CD14-positive monocyte (primary cell): Measurements from ENCODE around the gene DAZAP1. TPM values are rescaled to one million over a fixed set of nuclear protein-coding genes. Genes with fewer than 3 reads are reported as not detected.

Source experiments
- DNase-seq, 3 donors: peaks; one replicate each; pipeline ENCODE4 v3.0.0-alpha.2; 2011 to 2022
- H2AFZ ChIP-seq: 2 replicates; pipeline ENCODE4 v1.6.0; 2012; ENCODE audit warnings: mild to moderate bottlenecking, low read depth, low read length, inconsistent platforms; ENCODE audit not compliant: insufficient read depth, poor library complexity, severe bottlenecking
- H3K27ac ChIP-seq, 2 donors: 1 replicate in 1 of 2; 2 replicates in 1 of 2; pipeline ENCODE4 v1.5.1; 2012 to 2013; ENCODE audit warnings: low read length in 2 of 2, control low read depth in 1 of 2, inconsistent platforms in 1 of 2, low read depth in 1 of 2, mild to moderate bottlenecking in 1 of 2
- H3K27me3 ChIP-seq, 2 donors: one replicate each; pipeline versions ENCODE4 v1.6.0 to v1.6.1; 2011 to 2013; ENCODE audit warnings: low read length in 2 of 2; ENCODE audit not compliant: control insufficient read depth in 2 of 2, insufficient read depth in 2 of 2
- H3K36me3 ChIP-seq, 2 donors: replicated peaks in 1 of 2; 1 replicate in 1 of 2; 2 replicates in 1 of 2; pipeline versions ENCODE4 v1.5.1 to v1.6.1; 2012 to 2013; ENCODE audit warnings: low read length in 2 of 2, control low read depth in 1 of 2, inconsistent platforms in 1 of 2, mild to moderate bottlenecking in 1 of 2; ENCODE audit not compliant: insufficient read depth in 2 of 2, control insufficient read depth in 1 of 2
- H3K4me1 ChIP-seq, 2 donors: 1 replicate in 1 of 2; 2 replicates in 1 of 2; pipeline versions ENCODE4 v1.5.1 to v1.6.1; 2012 to 2013; ENCODE audit warnings: low read length in 2 of 2, control low read depth in 1 of 2, inconsistent platforms in 1 of 2, mild to moderate bottlenecking in 1 of 2, moderate library complexity in 1 of 2; ENCODE audit not compliant: insufficient read depth in 2 of 2, control insufficient read depth in 1 of 2
- H3K4me2 ChIP-seq: replicated peaks from 2 replicates; pipeline ENCODE3; 2012; ENCODE audit warnings: low read length, moderate library complexity, mild to moderate bottlenecking; ENCODE audit not compliant: poor library complexity, severe bottlenecking; ENCODE audit errors: extremely low read depth
- H3K4me3 ChIP-seq, 3 experiments: fragments of 200-600 bp in 1 of 3; sonication (generic) in 1 of 3; replicated peaks in 1 of 3; 1 replicate in 2 of 3; 2 replicates in 1 of 3; pipeline ENCODE4 v1.5.1; 2011 to 2013; ENCODE audit warnings: low read length in 3 of 3, mild to moderate bottlenecking in 3 of 3, control low read depth in 2 of 3, low read depth in 2 of 3, inconsistent platforms in 1 of 3, moderate library complexity in 1 of 3
- H3K79me2 ChIP-seq: 2 replicates; pipeline ENCODE4 v1.6.0; 2012; ENCODE audit warnings: mild to moderate bottlenecking, control low read depth, inconsistent platforms, low read length, moderate library complexity; ENCODE audit not compliant: insufficient read depth
- H3K9ac ChIP-seq: 2 replicates; pipeline ENCODE4 v1.6.0; 2017; ENCODE audit warnings: low read length, mild to moderate bottlenecking; ENCODE audit not compliant: insufficient read depth, poor library complexity, severe bottlenecking
- H3K9me3 ChIP-seq, 2 donors: replicated peaks in 1 of 2; 1 replicate in 1 of 2; 2 replicates in 1 of 2; pipeline versions ENCODE4 v1.5.1 to v1.6.1; 2012 to 2013; ENCODE audit warnings: low read length in 2 of 2, control low read depth in 1 of 2; ENCODE audit not compliant: control insufficient read depth in 1 of 2, insufficient read depth in 1 of 2
- H4K20me1 ChIP-seq: 2 replicates; pipeline ENCODE4 v1.6.0; 2012; ENCODE audit warnings: mild to moderate bottlenecking, low read length, control low read depth, moderate library complexity; ENCODE audit not compliant: insufficient read depth
- H3K27ac Mint-ChIP-seq, 7 donors: one replicate each; pipeline ENCODE4 v1.8.0; 2020; ENCODE audit warnings: mild to moderate bottlenecking in 7 of 7, mixed read lengths in 7 of 7, moderate library complexity in 6 of 7, inconsistent platforms in 2 of 7
- H3K27me3 Mint-ChIP-seq, 3 donors: one replicate each; pipeline ENCODE4 v1.8.0; 2021 to 2022; ENCODE audit warnings: low read depth in 3 of 3, mild to moderate bottlenecking in 3 of 3, mixed read lengths in 3 of 3, moderate library complexity in 3 of 3, inconsistent platforms in 1 of 3
- H3K36me3 Mint-ChIP-seq, 2 donors: one replicate each; pipeline ENCODE4 v1.8.0; 2020; ENCODE audit warnings: mixed read lengths in 2 of 2, inconsistent platforms in 1 of 2, mild to moderate bottlenecking in 1 of 2
- H3K4me1 Mint-ChIP-seq: one replicate; pipeline ENCODE4 v1.8.0; 2020; ENCODE audit warnings: mild to moderate bottlenecking, mixed read lengths
- H3K4me3 Mint-ChIP-seq, 2 donors: one replicate each; pipeline ENCODE4 v1.8.0; 2020; ENCODE audit warnings: mild to moderate bottlenecking in 2 of 2, mixed read lengths in 2 of 2, moderate library complexity in 1 of 2
- H3K9me3 Mint-ChIP-seq, 7 donors: one replicate each; pipeline ENCODE4 v1.8.0; 2020 to 2022; ENCODE audit warnings: mixed read lengths in 7 of 7, mild to moderate bottlenecking in 6 of 7, moderate library complexity in 6 of 7, inconsistent platforms in 2 of 7
- CTCF ChIP-seq: fragments of 200-600 bp; IDR thresholded peaks from one replicate; pipeline ENCODE4 v1.8.0; 2022; ENCODE audit warnings: antibody characterized with exemption, mild to moderate bottlenecking
- WGBS: methylation state at CpG from one replicate; pipeline ENCODE4 v1.1.5; 2013; ENCODE audit warnings: missing lambda C conversion rate; ENCODE audit not compliant: insufficient coverage; 5-methylcytosine and 5-hydroxymethylcytosine counted together
- intact Hi-C, 2 donors: fragments of 100-400 bp; cut with micrococcal nuclease; formaldehyde crosslinking; loops; one replicate each; pipeline versions ENCODE4 v1.15.0 to v1.15.1; 2023
- polyA plus RNA-seq, 3 donors: library from polyadenylated mRNA; depleted of rRNA in 1 of 3; unstranded in 2 of 3; stranded (reverse) in 1 of 3; fragments of 300-500 nt in 2 of 3; fragments of >200 nt in 1 of 3; fragmentation: Illumina TruSeq in 2 of 3; gene quantifications; 1 replicate in 2 of 3; 2 replicates in 1 of 3; pipeline ENCODE4 v1.2.3, GENCODE V29; 2012 to 2021

The DAZAP1 gene
- polyA plus RNA-seq, 3 donors: 3.3 to 57.1 (median 4.2) TPM

GRCh38 chr19:1364070-1364704 lies 43.2 kb upstream of the DAZAP1 start:
- Histone ChIP-seq H3K9ac (peak overlapping the region; percentile 47), H4K20me1 (no peaks in the 10 kb centered on the region), H3K9me3 (no peaks in the 10 kb centered on the region), H3K4me2 (no peak overlapping the region), H3K27me3 (no peaks in the 10 kb centered on the region), H3K4me3 (peak overlapping the region in 1 of 3 experiments; percentile 57), H3K27ac (no peak overlapping the region), H3K79me2 (no peaks in the 10 kb centered on the region), H3K36me3 (peaks cover 8 to 27% of the 10 kb centered on the region in 2 donors), H2AFZ (no peak overlapping the region), H3K4me1 (peaks cover 30 to 43% of the 10 kb centered on the region in 2 donors)
- peaks cover 39% of the 10 kb centered on the region for H3K4me1 Mint-ChIP-seq
- WGBS: 30% methylated on average over 8 of the region's 15 CpGs
- peak overlapping the region in 2 of 7 donors; percentile 30 to 50 for H3K27ac Mint-ChIP-seq
- no peak for DNase-seq
- no peaks in the 10 kb centered on the region for H3K9me3 Mint-ChIP-seq
- H3K27me3 Mint-ChIP-seq: peaks cover 0 to 5% (median 2%) of the 10 kb centered on the region in 3 donors
- peaks cover 42 to 65% of the 10 kb centered on the region in 2 donors for H3K36me3 Mint-ChIP-seq
- H3K4me3 Mint-ChIP-seq: peak overlapping the region in 1 of 2 donors; percentile 26
- peak; percentile 35 for TF ChIP-seq CTCF
- intact Hi-C loops: no loop called here

- H3K4me1 Mint-ChIP-seq: peaks cover 39% of the 10 kb centered on the region
Observed at GRCh38 chr19:1365319-1366269, 41.8 kb upstream of the DAZAP1 start.

More at GRCh38 chr19:1365319-1366269, 41.8 kb upstream of the DAZAP1 start:
- H3K79me2 ChIP-seq: no peaks in the 10 kb centered on the region
- WGBS: 88% methylated on average over 22 of the region's 37 CpGs
- H3K9me3 ChIP-seq: no peaks in the 10 kb centered on the region
- Mint-ChIP-seq H3K36me3 (peaks cover 41 to 65% of the 10 kb centered on the region in 2 donors), H3K27ac (peak overlapping the region in 1 of 7 donors; percentile 11), H3K27me3 (peaks cover 0 to 5% (median 2%) of the 10 kb centered on the region in 3 donors), H3K4me3 (no peak overlapping the region), H3K9me3 (no peaks in the 10 kb centered on the region)
- no peaks in the 10 kb centered on the region for H4K20me1 ChIP-seq
- peaks cover 3 to 25% of the 10 kb centered on the region in 2 donors for H3K36me3 ChIP-seq
- H3K27ac ChIP-seq: no peak overlapping the region
- no peak overlapping the region for H2AFZ ChIP-seq
- H3K27me3 ChIP-seq: no peaks in the 10 kb centered on the region
- TF ChIP-seq CTCF: no peak
- H3K4me1 ChIP-seq: peaks cover 30 to 41% of the 10 kb centered on the region in 2 donors
- intact Hi-C loops: no loop called here
- H3K4me2 ChIP-seq: no peak overlapping the region
- H3K4me3 ChIP-seq: no peak overlapping the region
- DNase-seq: no peak
- H3K9ac ChIP-seq: no peak overlapping the region
